Activated CD8-positive, alpha-beta memory T cell treated with anti-CD3 and anti-CD28 coated beads for 1 hour (primary cell): Measurements from ENCODE around the gene MINDY4.

ENCODE experiments used
- DNase-seq, 2 donors: peaks; one replicate each; pipeline ENCODE4 v3.0.0-alpha.2; 2020; ENCODE audit warnings: low read depth in 1 of 2; ENCODE audit errors: extremely low read depth in 1 of 2

The MINDY4 gene

GRCh38 chr7:30741289-30741688 lies 29.9 kb upstream of the MINDY4 start:
- no peak for DNase-seq

- DNase-seq: no peak
Measured at GRCh38 chr7:30743371-30744074, 27.7 kb upstream of the MINDY4 start.

- DNase-seq: no peak
Measured at GRCh38 chr7:30744075-30744417, 27.2 kb upstream of the MINDY4 start.

- no peak for DNase-seq
Measured at GRCh38 chr7:30745261-30745941, 25.8 kb upstream of the MINDY4 start.

- no peak for DNase-seq
Measured at GRCh38 chr7:30750010-30750409, 21.2 kb upstream of the MINDY4 start.

GRCh38 chr7:30750683-30751650 lies 20.2 kb upstream of the MINDY4 start:
- no peak for DNase-seq

- no peak for DNase-seq
Measured at GRCh38 chr7:30751696-30752273, 19.4 kb upstream of the MINDY4 start, which contains the start of gene INMT. Gene INMT (plus strand): TSS chr7:30752135. CDS start chr7:30752151, 16 bp downstream.

GRCh38 chr7:30752484-30752883 lies 18.7 kb upstream of the MINDY4 start:
- DNase-seq: no peak

- DNase-seq: no peak
Measured at GRCh38 chr7:30752979-30753378, 18.2 kb upstream of the MINDY4 start.

GRCh38 chr7:30754315-30754877 lies 16.8 kb upstream of the MINDY4 start:
- DNase-seq: no peak

GRCh38 chr7:30755384-30756154 lies 15.6 kb upstream of the MINDY4 start:
- no peak for DNase-seq

GRCh38 chr7:30757342-30757692 lies 13.9 kb upstream of the MINDY4 start:
- no peak for DNase-seq

- no peak for DNase-seq
Measured at GRCh38 chr7:30760514-30761213, 10.6 kb upstream of the MINDY4 start.

- no peak for DNase-seq
Measured at GRCh38 chr7:30761214-30762156, 9.7 kb upstream of the MINDY4 start.

- no peak for DNase-seq
Measured at GRCh38 chr7:30764030-30764975, 6.9 kb upstream of the MINDY4 start.

GRCh38 chr7:30765408-30765807 lies 5.8 kb upstream of the MINDY4 start:
- no peak for DNase-seq

GRCh38 chr7:30770845-30771173 lies 408 bp upstream of the MINDY4 start:
- DNase-seq: no peak
